Stromal cell of bone marrow (primary cell): Measurements from ENCODE around the gene HEATR1.
"Not testable (repeated sequence)": the region's sequence is repeated elsewhere in the genome, so short reads cannot be mapped to it uniquely, and the experiment has no call there.

Source experiments
- DNase-seq: peaks from one replicate; pipeline ENCODE4 v3.0.0-alpha.2; 2012; ENCODE audit warnings: low read depth

HEATR1 gene

DNA sequence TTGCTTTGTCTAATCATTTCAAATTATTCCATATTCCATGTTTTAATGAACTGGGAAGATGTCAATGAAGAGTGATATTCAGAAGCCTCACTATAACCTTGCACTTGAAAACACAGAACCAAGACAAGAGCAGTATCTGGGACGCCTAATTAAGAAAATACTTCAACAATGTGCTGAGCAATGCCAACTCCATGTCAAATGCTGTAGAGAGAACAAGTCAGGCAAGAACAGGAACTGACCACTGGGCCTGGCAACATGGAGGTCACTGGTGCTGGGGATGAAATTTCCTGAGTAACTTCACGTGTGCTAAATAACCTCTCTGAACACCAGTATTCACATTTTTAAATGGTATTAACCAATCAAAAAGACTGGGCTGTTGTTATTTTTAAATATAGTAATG, 22.8 kb downstream of the HEATR1 start:
- DNase-seq, result no peak

DNA sequence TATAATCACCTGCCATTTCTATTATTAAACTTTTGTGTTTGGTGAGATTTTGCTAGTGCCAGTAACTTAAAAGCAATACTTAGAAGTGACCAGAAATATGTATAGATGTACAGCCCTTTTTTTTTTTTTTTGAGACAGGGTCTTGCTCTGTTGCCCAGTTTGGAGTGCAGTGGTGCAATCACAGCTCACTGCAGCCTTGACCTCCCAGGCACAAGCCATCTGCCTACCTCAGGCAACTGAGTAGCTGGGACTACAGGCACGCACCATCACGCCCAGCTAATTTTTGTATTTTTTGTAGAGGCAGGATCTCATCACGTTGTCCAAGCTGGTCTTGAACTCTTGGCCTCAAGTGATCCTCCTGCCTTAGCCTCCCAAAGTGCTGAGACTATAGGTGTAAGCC, 23.9 kb downstream of the HEATR1 start:
- DNase-seq, result not testable (repeated sequence)

DNA sequence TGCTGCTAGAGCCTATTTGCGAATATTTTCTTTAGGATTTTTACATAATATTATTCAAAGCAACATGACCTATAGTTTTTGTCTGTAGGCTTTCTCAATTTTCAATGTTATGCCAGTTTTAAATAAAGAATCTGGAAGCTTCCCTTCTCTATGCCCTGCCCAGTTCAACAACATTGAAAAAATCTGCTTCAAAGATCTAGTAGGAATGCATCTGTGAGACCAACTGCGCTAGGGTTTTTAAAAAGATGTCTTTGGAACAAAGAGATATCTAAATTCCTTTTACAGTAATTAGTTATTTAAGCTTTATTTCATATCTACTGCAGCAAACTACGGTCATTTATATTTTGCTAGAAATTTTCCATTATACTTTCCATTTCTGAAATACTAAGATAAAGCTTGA, 25.7 kb downstream of the HEATR1 start:
- no peak for DNase-seq

DNA sequence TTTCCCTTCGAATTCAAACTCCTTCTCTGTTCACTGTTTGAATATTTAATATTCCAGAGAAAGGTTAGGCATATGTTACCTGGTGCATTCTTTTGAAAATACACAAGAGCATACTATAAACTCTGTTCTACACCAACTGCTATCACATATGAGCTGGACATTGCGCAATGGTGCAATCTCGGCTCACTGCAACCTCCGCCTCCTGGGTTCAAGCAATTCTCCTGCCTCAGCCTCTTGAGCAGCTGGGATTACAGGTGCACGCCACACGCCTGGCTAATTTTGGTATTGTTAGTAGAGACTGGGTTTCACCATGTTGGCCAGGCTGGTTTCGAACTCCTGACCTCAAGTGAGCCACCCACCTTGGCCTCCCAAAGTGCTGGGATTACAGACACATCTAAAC, 27.3 kb downstream of the HEATR1 start:
- not testable (repeated sequence) for DNase-seq

DNA sequence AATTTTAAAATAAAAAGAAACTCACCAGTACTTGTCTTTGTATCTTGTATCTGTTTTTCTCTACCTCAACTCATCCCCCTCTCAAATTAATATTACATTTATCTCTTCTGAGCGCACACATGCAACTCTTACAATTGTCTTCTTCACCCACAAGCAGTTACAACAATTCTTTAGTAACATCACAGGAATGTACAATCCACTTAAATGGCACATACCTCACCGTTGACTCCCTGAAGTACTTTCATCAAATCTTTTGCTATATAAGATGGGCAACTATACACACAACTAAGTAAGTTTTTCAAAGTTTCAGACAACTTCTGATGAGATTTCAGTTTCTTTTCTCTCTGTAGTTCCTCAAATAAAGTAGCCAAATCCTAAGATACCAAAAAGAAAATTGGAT, 28.3 kb downstream of the HEATR1 start:
- DNase-seq, result no peak

DNA sequence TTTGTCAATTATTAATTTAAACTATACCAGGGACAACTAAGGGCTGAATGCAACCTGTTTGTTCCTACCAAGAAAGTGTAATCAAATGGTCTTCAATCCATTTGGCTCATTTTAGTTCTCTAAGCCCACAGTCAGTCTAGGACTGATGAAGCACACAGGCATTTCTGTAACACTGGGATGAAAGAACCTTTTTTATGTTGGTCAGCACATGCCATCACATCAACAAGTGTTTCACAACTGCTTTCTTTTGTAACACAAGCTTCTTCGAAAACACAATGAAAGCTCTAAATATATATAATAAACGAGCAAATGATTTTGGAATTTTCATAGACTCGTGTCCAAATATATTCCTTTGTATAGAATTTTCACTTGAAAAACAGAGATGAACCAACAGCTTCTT, 28.8 kb downstream of the HEATR1 start:
- DNase-seq, result no peak

DNA sequence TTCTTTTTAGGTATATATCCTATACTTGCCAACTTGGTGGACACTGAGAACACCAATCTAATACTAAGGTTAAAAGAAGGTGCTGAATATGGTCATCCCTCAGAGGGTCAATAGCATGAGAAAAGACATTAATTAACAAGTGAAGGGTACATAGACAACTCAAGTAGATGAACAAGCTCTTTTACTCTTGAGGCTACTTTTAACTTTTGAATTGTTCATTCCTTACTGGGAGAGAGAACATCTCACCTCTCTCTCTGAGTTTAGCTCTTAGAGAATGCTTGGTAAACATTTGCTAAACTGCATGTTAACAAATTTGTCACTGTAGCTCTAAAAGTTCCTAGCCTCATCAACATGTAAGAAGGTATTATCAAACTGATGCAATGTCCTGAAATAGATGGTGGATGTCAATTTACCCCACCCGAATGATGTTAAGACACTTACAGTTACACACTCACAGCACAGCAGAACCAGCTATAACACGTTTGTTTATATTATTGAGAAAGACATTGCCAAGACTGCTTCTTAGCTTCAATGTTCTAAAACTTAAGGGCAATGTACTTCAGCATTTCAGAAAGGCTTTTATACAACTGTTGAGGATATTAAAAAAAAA, 35.9 kb downstream of the HEATR1 start:
- DNase-seq, result no peak

DNA sequence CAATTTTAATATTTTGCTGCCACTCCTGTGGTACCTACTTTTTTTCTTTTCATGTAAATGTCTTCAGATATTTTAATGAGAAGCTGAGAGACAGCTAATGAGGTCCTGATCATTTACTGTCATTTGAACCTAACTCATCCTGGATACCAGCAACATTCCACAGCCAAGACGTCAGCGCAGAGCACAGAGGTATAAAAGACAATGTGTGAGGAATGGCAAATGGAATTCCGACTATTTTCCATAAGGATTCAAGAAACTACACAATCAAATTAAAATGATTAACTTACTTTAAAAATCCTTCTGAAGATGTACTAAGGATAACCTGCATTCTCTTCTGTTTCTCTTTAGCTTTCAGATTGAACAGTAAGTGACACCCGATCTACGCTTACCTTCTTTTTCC, 38.8 kb downstream of the HEATR1 start:
- DNase-seq, result no peak

DNA sequence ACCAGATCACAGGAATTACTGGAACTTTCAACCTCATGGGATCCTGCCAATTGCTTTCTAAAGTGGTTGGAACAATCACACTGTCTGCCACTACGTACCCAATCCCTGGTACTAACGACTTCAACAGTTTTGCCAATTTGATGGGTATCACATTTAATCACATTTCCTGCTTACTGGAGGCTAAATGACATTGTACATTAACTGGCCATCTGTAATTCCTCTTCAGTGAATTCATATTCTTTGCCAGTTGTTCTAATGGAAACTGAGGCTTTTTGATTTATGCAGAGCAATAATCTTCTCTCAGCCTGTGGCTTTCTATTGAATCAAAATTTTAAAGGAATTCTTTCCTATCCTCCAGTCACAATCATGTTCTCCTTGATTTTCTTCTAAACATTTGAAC, 42.3 kb downstream of the HEATR1 start:
- DNase-seq, result no peak

DNA sequence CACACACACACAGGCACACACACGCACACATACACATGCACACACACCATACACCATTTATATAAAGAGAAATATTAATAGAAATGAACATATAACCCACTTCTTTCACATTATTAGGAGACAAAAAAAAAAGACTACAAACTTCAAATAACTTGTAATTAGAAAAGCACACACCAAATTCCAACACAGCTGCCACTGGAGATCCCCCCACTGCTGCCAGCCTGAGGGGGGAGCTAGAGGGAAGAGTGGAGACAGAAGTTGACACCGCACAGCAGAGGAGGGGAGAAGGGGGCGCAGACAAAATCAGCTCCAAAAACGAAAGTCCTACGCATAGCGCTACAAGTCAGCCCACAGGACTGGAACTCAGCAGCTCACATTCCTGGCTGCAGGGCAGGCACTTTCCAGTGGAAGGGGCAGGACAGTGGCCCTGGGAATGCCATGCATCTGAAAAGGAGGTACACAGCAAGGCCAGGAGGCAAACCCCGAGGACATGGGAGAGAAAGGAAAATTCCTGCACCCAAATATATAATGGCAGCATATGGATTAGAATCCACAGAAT, 44.0 kb downstream of the HEATR1 start:
- DNase-seq, result no peak

DNA sequence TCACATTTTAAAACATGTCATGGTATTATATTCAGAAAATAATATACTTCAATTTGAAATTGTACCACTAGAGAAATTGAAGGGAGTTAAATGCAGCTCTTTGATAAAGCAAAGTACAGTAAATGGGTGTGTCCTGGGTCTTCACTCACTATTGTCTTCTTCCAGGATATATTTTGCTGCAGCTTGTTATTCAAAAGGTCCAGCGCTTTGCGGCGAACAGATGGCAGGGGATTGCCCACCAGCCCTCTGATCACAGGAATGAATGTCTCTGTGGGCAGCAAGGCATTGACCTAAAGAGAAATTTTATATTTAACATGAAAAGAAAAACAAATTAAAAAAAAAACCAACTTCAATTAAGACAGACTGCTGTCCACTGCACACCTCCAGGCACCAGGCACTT, 45.5 kb downstream of the HEATR1 start:
- no peak for DNase-seq

DNA sequence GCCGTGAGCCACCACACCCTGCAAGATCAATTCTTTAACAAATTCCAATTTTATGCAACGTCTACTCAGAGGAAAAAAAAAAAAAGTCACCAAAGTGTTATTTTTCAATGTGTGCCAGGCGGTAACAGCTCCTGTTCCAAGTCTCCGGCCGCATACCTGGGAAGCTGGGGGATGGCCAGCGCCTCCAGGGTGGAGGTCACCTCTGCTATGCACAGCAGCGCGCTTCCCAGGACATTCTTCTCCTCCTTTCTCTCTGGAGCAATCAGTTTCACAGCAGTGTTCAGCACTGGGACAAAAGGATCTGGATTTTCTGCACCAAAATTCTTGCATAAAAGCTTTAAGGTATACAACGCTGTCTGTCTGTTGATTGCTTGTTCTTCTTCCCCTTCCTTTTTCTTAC, 46.2 kb downstream of the HEATR1 start:
- DNase-seq, result no peak

DNA sequence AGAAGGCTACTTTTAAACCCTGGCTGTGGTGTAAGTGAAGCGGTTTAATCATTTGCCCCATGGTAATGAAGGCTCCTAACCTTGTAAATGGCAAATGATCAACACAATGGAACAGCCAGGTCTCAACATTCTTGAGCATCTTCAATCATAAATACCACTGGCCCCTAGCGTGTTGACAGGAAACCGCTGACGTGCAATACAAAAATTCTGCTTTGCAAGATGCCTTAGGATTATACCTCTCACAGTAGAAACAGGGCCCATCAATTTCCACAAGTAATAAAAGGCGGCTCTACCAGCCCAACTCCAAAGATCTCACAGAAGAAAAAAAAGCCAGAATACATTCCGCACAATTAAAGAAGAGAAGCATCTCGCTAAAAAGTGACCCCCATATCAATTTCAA, 47.7 kb downstream of the HEATR1 start:
- DNase-seq, result no peak

DNA sequence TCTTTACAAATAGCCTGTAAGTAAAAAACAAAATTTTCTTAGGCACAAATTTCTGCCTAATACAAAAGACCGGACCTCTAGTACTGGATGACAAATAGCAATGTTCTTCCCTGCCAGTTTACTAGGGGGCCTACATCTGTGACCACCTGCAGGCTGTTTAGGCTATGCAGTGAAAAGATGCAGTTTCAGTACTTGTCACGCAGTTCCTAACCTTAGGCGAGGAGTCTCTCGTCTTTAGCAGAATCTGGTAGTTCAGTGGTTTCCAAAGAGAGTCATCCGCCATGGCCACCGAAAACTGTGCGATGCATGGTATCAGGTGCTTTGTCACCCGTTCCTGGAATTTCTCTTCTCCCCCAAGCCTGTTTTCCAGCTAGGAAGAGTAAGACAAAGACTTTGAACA, 50.9 kb downstream of the HEATR1 start:
- no peak for DNase-seq

DNA sequence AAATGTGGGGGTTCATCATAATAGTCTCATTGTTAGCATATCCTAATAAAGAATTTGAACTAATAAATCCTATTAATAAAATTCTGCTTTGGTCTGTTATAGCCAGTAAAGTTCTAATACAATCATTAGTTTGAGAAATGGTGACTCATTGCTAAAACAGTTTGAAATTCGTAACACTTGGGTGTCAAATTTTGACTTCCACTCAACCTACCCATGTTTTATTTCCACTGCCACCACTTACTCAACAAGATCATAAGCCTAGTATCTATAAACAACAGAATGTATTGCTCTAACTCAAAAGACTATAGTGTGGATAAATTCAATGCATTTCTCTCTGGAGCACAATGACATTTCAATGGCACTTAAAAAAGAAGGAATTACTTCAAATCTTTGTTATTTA, 51.4 kb downstream of the HEATR1 start:
- no peak for DNase-seq

DNA sequence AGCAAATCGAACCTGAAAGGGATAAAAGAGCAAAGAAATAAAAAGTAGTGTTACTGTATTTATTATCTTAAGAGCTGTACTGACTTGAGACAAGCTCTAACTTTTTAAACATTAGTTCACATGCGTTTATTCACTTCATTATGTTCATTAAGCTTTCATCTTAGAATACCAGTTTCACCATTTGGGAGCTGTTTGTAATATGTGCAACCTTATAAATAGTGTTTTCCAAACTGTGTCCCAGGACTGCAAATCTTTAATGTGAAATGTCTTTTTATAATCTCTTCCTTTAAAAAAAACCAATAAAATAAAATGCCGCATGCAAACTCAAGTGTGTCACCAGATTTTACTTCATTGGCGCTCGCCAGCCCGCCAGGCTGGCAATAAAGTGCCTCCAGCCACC, 52.2 kb downstream of the HEATR1 start:
- DNase-seq, result no peak

DNA sequence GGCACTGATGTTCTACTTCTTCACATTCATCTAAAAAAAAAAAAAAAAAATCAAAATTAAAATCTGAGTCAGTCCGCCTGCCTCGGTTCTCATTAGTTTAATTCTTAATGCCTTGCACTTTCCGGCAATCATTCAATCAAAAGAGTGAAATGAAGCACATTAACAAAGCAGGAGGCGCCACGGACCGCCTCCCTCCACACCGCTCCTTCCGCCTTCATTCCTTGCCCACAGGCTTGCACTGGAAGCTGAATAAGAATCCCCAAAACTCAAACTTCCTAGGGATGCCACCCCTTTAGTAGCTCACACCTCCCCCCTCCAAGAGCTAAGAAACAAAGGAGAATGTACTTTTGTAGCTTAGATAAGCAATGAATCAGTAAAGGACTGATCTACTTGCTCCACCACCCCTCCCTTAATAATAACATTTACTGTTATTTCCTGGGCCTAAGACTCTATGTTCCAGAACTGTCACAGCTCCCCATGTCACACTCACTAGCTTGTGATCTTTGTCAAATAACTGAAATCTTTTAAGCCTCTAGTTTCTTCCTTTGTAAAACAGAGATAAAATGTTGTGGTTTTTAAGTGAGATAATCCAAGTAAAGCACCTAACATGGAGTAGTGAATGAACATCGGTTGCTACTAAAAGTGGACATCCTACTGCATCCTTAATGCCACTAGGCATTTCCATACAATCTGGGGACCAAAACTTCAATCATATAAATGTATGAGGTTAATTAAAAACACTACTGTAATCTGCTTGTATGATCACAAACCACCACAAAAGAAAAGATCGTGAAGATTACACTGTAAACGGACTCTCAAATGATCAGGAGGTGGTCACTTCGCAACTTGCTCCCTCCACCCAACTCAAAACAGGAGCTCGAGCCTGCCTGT, 53.1 kb downstream of the HEATR1 start:
- no peak for DNase-seq

DNA sequence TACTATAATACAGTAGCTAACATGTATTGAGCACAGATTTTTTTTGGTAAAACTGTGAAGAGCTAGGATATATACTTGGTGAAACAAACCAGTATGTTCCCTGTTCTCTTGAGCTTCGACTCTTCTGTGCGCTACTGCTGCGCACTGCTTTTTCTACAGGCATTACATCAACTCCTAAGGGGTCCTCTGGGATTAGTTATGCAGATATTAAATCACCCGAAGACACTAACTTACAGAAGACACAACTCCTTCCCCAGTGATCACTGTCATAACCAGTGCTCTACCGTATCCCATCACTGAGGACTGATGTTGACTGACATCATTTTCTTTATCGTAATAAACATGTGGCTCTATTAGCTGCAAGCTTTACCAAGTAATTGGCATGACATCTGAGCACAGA, 55.9 kb downstream of the HEATR1 start:
- no peak for DNase-seq

DNA sequence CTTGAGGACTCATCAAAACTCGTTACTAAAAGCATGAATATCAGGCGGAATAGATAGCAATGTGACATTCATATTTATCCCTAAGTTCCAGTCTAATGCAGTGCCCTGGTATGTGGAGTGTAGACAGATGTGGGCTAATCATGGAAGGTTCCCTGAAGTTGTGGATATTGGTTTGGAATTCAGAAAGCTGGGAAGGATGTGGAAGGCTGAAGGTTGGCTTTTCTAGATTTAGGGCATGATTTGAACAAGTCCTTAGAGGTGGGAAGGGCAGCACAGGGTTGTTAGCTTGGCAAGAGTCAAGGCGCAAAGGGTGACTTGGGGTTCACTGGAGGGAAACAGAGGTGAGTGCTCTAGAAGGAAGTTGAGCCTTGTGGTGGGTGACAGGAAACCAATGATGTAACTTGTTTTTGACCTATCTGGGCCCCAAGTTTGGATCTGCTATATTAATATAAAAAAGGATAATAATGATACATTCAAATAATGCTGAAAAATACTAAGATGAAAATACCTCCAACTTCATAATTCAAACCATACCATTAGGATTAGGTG, 58.6 kb downstream of the HEATR1 start:
- no peak for DNase-seq

DNA sequence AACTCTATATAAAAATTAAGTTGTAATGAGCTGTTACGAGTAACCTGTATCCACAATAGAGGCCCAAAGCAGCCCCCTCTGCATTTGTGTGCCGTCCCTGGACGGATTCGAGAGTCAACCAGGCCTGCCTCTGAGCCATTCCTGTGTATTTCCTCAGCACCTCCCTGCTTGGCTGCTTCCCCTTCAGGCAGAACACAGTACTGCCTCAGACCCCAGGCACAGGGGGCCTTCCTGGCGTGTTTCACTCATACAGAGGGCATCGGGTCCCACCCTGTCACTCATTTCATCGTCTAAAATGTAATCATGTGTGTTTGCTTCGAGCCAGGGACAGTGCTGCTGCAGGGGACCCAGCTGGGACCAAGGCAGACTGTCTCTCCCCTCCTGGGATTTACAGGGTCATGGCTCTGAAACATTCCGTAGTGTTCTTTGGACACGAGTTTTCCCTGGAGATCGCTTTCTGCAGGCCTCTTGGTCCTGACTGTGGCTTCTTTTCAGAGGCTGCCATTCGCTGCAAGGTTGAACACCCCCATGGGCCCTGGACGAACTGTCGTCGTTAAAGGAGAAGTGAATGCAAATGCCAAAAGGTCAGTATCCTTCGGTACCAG, 61.1 kb downstream of the HEATR1 start:
- DNase-seq, result no peak

DNA sequence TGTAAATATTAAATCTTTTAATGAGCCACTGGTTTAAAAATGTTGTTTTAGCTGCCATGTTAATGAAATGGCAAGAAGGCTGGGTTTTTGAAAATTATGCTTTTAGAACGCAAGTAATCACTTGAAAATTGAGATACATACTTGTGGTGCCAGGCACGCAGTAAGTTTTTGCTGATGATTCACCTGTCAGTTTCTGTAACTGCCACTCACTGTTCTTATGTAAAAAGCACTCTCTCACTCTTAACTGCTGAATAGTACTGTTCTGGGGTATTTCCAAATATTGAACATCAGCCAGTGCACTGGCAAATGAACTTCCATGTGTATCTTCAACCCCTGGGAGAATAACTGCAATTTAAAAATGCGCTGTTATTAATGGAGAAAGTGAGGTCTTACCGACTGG, 62.6 kb downstream of the HEATR1 start:
- no peak for DNase-seq

DNA sequence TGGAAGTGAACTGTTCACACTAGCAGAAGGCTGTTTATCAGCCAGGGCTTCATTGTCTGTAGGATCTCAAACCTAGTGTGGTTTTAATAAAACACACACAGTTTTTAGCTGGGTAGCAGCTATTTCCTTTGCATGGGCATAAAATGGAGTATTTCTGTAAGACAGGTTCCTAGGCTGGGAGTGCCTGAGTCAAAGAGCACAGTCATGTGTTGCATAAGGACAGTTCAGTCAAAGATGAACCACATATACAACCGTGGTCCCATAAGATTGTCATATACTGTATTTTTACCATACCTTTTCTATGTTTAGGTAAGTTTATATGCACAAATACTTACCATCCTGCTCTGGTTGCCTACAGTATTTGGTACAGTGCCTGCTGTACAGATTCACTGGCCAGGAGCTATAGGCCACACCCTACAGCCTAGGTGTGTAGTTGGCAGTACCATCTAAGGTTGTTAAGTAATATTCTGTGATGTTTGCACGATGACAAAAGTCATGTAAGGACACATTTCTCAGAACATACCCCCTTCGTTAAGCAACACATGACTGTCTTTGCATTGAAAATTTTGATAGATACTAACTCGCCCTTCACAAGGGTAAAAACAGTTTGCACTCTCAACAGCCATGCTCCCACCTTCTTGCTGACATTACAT, 63.4 kb downstream of the HEATR1 start:
- no peak for DNase-seq
